Activated gamma-delta T cell treated with Interleukin-2 at 50 U/mL for 16 hours (primary cell): ENCODE data around the gene CYB5RL.
"Not testable (repeated sequence)": the region's sequence is repeated elsewhere in the genome, so short reads cannot be mapped to it uniquely, and the experiment has no call there.

ENCODE experiments used
- DNase-seq: peaks from one replicate; pipeline ENCODE4 v3.0.0-alpha.2; 2020

CYB5RL gene

GRCh38 chr1:54225986-54226559 lies 26.2 kb upstream of the CYB5RL start:
- no peak for DNase-seq

GRCh38 chr1:54225378-54225777 lies 25.5 kb upstream of the CYB5RL start:
- DNase-seq = no peak

- DNase-seq = no peak
Observed at GRCh38 chr1:54224233-54224632, 24.4 kb upstream of the CYB5RL start.

- DNase-seq = no peak
Observed at GRCh38 chr1:54223441-54224202, 23.8 kb upstream of the CYB5RL start.

- DNase-seq = no peak
Observed at GRCh38 chr1:54222711-54223110, 22.9 kb upstream of the CYB5RL start.

- DNase-seq = no peak
Observed at GRCh38 chr1:54221867-54222484, 22.1 kb upstream of the CYB5RL start.

GRCh38 chr1:54221113-54221834 lies 21.4 kb upstream of the CYB5RL start:
- DNase-seq = no peak

GRCh38 chr1:54220004-54220811 lies 20.4 kb upstream of the CYB5RL start:
- no peak for DNase-seq

- DNase-seq = no peak
Observed at GRCh38 chr1:54219688-54220003, 19.8 kb upstream of the CYB5RL start.

GRCh38 chr1:54218883-54219687 lies 19.3 kb upstream of the CYB5RL start:
- no peak for DNase-seq

- DNase-seq = no peak
Observed at GRCh38 chr1:54215523-54215922, 15.7 kb upstream of the CYB5RL start.

GRCh38 chr1:54212872-54213271 lies 13.0 kb upstream of the CYB5RL start:
- DNase-seq = no peak

- DNase-seq = not testable (repeated sequence)
Observed at GRCh38 chr1:54207896-54208295, 8.1 kb upstream of the CYB5RL start.

- DNase-seq = no peak
Observed at GRCh38 chr1:54207287-54207686, 7.5 kb upstream of the CYB5RL start.

GRCh38 chr1:54204199-54204598 lies 4.4 kb upstream of the CYB5RL start:
- no peak for DNase-seq

- no peak for DNase-seq
Observed at GRCh38 chr1:54200519-54200997, 728 bp upstream of the CYB5RL start.

GRCh38 chr1:54199151-54199764 lies 572 bp downstream of the CYB5RL start:
- no peak for DNase-seq

- DNase-seq = no peak
Observed at GRCh38 chr1:54193453-54193852, 6.4 kb downstream of the CYB5RL start.

GRCh38 chr1:54191525-54191924 lies 8.3 kb downstream of the CYB5RL start:
- no peak for DNase-seq

GRCh38 chr1:54190526-54190925 lies 9.3 kb downstream of the CYB5RL start:
- no peak for DNase-seq

- DNase-seq = no peak
Observed at GRCh38 chr1:54188291-54188690, 11.5 kb downstream of the CYB5RL start.
